Tibial artery (tissue), 4 donors: ENCODE results near the gene CDC42SE1.

Experiments
- DNase-seq, 2 donors: peaks; one replicate each; pipeline ENCODE4 v3.0.0-alpha.2; 2019
- H3K27ac ChIP-seq, 2 donors: fragments of 200-600 bp; sonication (generic) in 1 of 2; 1 replicate in 1 of 2; 2 replicates in 1 of 2; pipeline ENCODE4 v1.5.1; 2018 to 2019; ENCODE audit warnings: mild to moderate bottlenecking in 1 of 2
- H3K27me3 ChIP-seq, 2 donors: fragments of 200-600 bp; sonication (generic) in 1 of 2; one replicate each; pipeline versions ENCODE4 v1.5.1 to v1.6.0; 2016 to 2019
- H3K36me3 ChIP-seq, 3 donors: fragments of 200-600 bp; sonication (generic) in 2 of 3; one replicate each; pipeline ENCODE4 v1.5.1; 2016 to 2019; ENCODE audit warnings: mild to moderate bottlenecking in 2 of 3
- H3K4me1 ChIP-seq, 4 donors: fragments of 200-600 bp; sonication (generic) in 2 of 4; 1 replicate in 3 of 4; 2 replicates in 1 of 4; pipeline ENCODE4 v1.5.1; 2016 to 2019
- H3K4me3 ChIP-seq, 2 donors: fragments of 200-600 bp; sonication (generic) in 1 of 2; 1 replicate in 1 of 2; 2 replicates in 1 of 2; pipeline ENCODE4 v1.5.1; 2018 to 2019; ENCODE audit warnings: mild to moderate bottlenecking in 2 of 2
- H3K9me3 ChIP-seq, 3 donors: fragments of 200-600 bp; sonication (generic) in 1 of 3; one replicate each; pipeline ENCODE4 v1.5.1; 2016 to 2019
- CTCF ChIP-seq, 2 experiments: fragments of 200-600 bp in 1 of 2; fragments of 450-650 bp in 1 of 2; IDR thresholded peaks; one replicate each; pipeline ENCODE4 v1.5.1; 2017 to 2019; ENCODE audit warnings: antibody characterized with exemption in 2 of 2, mild to moderate bottlenecking in 1 of 2, moderate library complexity in 1 of 2
- intact Hi-C: fragments of 100-400 bp; cut with DNase I; formaldehyde crosslinking; loops from one replicate; pipeline ENCODE4 v1.15.0; 2023; ENCODE audit warnings: low total_unique reads

The CDC42SE1 gene

GRCh38 chr1:151065089-151065645 lies 5.7 kb upstream of the CDC42SE1 start:
- TF ChIP-seq CTCF (IDR thresholded peaks at IDR 0.05), result no peak
- DNase-seq, result no peak
- no peaks in the 10 kb centered on the region for H3K27me3 ChIP-seq
- no peak overlapping the region for H3K27ac ChIP-seq
- no peaks in the 10 kb centered on the region for H3K9me3 ChIP-seq
- H3K4me1 ChIP-seq, result peaks cover 0 to 15% (median 5%) of the 10 kb centered on the region in 4 donors
- no peaks in the 10 kb centered on the region for H3K36me3 ChIP-seq
- no peak overlapping the region for H3K4me3 ChIP-seq
- intact Hi-C loops, result no loop called here

GRCh38 chr1:151062741-151063371 lies 3.4 kb upstream of the CDC42SE1 start:
- intact Hi-C loops, result no loop called here
- TF ChIP-seq CTCF (IDR thresholded peaks at IDR 0.05), result no peak
- no peak overlapping the region for H3K4me3 ChIP-seq

DNA sequence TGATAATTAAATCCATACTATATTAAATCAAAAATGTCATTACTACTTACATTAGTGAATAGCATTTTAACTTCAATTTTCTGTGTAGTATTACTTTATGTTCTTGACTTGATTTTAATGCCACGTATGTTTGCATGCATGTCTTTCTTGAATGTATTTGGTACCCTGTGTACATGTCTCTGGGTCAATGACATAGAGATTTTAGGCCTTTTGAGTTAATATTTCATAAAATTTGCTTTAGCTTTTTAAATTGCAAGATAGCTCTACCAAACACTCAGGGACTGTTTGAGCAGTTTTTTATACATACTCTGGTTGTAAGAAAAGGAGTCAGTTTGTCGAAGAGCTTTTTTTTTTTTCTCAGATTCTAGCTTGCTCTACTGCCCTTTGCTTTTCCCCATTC lies 2.3 kb upstream of the CDC42SE1 start:
- Histone ChIP-seq H3K36me3 (peaks cover 0 to 3% (median 2%) of the 10 kb centered on the region in 3 donors), H3K27ac (no peak overlapping the region), H3K4me3 (no peak overlapping the region), H3K27me3 (no peaks in the 10 kb centered on the region), H3K9me3 (no peaks in the 10 kb centered on the region), H3K4me1 (peaks cover 0 to 28% (median 16%) of the 10 kb centered on the region in 4 donors)
- no peak for TF ChIP-seq CTCF (IDR thresholded peaks at IDR 0.05)
- intact Hi-C loops, result no loop called here
- no peak for DNase-seq

More at GRCh38 chr1:151062741-151063371, 3.4 kb upstream of the CDC42SE1 start:
- Histone ChIP-seq H3K9me3 (no peaks in the 10 kb centered on the region), H3K36me3 (no peaks in the 10 kb centered on the region), H3K27me3 (no peaks in the 10 kb centered on the region), H3K27ac (no peak overlapping the region), H3K4me1 (peaks cover 0 to 16% (median 5%) of the 10 kb centered on the region in 4 donors)
- DNase-seq, result no peak

DNA sequence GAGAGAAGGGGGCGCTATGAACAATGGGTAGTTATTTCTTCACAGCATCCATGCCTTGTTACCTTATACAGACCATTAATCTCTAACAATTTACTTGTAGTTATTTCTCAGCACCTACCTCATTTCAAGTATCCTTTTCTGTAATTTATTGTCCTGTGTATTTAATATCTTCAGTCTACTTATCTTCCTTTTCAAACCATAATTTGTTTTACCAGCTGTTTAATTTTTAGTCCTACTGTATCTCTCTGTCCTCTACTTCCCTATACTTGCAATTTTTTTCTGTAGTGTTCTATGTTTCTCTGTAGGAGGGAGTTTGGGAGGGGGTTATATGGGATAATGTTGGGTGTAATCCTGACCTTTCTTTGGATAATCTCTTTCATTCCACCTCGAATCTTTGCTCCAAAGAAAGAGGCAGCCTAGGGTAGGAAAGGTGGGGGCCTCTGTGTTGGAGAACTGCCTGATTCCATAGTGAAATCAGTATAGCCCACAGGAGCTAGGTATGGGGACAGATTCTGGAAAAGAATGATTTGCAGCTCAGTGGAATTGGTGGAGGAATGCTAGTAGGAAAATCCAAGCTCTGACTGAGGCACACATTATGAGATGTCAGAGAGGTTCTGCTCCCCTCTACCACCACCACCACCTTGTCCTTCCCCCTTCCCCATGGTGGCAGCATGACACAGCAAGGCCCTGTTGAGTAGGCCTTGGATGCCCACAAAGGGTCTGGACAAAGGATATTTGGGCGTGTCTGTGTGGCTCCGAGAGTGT lies 1.4 kb upstream of the CDC42SE1 start:
- H3K9me3 ChIP-seq, result no peaks in the 10 kb centered on the region
- intact Hi-C loops, result no loop called here
- H3K4me3 ChIP-seq, result peak overlapping the region; percentile 75 to 91
- DNase-seq, result peak in 1 of 2 donors; percentile 31
- H3K27ac ChIP-seq, result peak overlapping the region; percentile 81 to 91
- TF ChIP-seq CTCF (IDR thresholded peaks at IDR 0.05), result no peak
- H3K4me1 ChIP-seq, result peaks cover 0 to 37% (median 25%) of the 10 kb centered on the region in 4 donors
- H3K27me3 ChIP-seq, result no peaks in the 10 kb centered on the region
- H3K36me3 ChIP-seq, result peaks cover 3 to 10% (median 4%) of the 10 kb centered on the region in 3 donors

- Histone ChIP-seq H3K4me1 (peaks cover 0 to 43% (median 27%) of the 10 kb centered on the region in 4 donors), H3K27me3 (no peaks in the 10 kb centered on the region), H3K27ac (peak within 1 kb of the TSS; percentile 81 to 91), H3K4me3 (peak within 1 kb of the TSS; percentile 75 to 91), H3K9me3 (no peaks in the 10 kb centered on the region), H3K36me3 (peaks cover 10 to 17% (median 11%) of the 10 kb centered on the region in 3 donors)
- TF ChIP-seq CTCF (IDR thresholded peaks at IDR 0.05), result no peak
- intact Hi-C loops, result no loop called here
- peak in 1 of 2 donors; percentile 73 for DNase-seq
Measured at GRCh38 chr1:151060007-151060656, 710 bp upstream of the CDC42SE1 start, which contains the start of gene MLLT11. Gene MLLT11 (plus strand): TSS chr1:151060397. CDS start chr1:151067225, 6,828 bp downstream.
